Ascending aorta (tissue), 2 donors: ENCODE data around the gene XDH. TPM values are rescaled to one million over a fixed set of nuclear protein-coding genes. Genes with fewer than 3 reads are reported as not detected.
A peak's percentile ranks its signal among the peaks of the same experiment; 100 is the strongest.

Experiments used
- DNase-seq, 2 donors: peaks; one replicate each; pipeline ENCODE4 v3.0.0-alpha.2; 2019; ENCODE audit warnings: low spot score in 2 of 2
- H3K27ac ChIP-seq, 2 donors: fragments of 200-600 bp; sonication (generic); one replicate each; pipeline ENCODE4 v1.5.1; 2016 to 2017; ENCODE audit warnings: mild to moderate bottlenecking in 1 of 2
- H3K27me3 ChIP-seq: fragments of 200-600 bp; sonication (generic); one replicate; pipeline ENCODE4 v1.5.1; 2017
- H3K36me3 ChIP-seq, 2 donors: fragments of 200-600 bp; sonication (generic); one replicate each; pipeline ENCODE4 v1.5.1; 2016
- H3K4me1 ChIP-seq, 2 donors: fragments of 200-600 bp; sonication (generic); one replicate each; pipeline ENCODE4 v1.5.1; 2016 to 2017; ENCODE audit warnings: mild to moderate bottlenecking in 1 of 2
- H3K4me3 ChIP-seq, 2 donors: fragments of 200-600 bp; sonication (generic); one replicate each; pipeline ENCODE4 v1.5.1; 2016 to 2017; ENCODE audit warnings: mild to moderate bottlenecking in 1 of 2
- H3K9me3 ChIP-seq, 2 donors: fragments of 200-600 bp; sonication (generic); one replicate each; pipeline ENCODE4 v1.5.1; 2016
- CTCF ChIP-seq, 3 experiments: fragments of 200-600 bp in 2 of 3; fragments of 450-650 bp in 1 of 3; sonication (generic) in 2 of 3; IDR thresholded peaks; one replicate each; pipeline ENCODE4 v1.5.1; 2016 to 2019; ENCODE audit warnings: antibody characterized with exemption in 3 of 3, mild to moderate bottlenecking in 1 of 3, moderate library complexity in 1 of 3
- intact Hi-C: fragments of 100-400 bp; cut with DNase I; formaldehyde crosslinking; loops from one replicate; pipeline ENCODE4 v1.15.1; 2023
- total RNA-seq: library from RNA; depleted of rRNA; stranded (reverse); fragments of >200 nt; gene quantifications from one replicate; pipeline ENCODE4 v1.1.0, GENCODE V29; 2016

XDH gene
- total RNA-seq, result not detected

- DNase-seq, result no peak
- intact Hi-C loops, result no loop called here
- Histone ChIP-seq H3K27ac (no peak within 1 kb of the TSS), H3K9me3 (peaks cover 0 to 15% of the 10 kb centered on the region in 2 donors), H3K36me3 (no peaks in the 10 kb centered on the region), H3K4me1 (no peaks in the 10 kb centered on the region), H3K4me3 (no peak within 1 kb of the TSS), H3K27me3 (no peaks in the 10 kb centered on the region)
- no peak for TF ChIP-seq CTCF (IDR thresholded peaks at IDR 0.05)
Observed at GRCh38 chr2:31414601-31415241, at the start of gene XDH. Gene XDH, minus strand, starts transcription at chr2:31414742. Its CDS starts 76 bp downstream, at chr2:31414666.

- H3K4me3 ChIP-seq, result no peak overlapping the region
- peaks cover 0 to 20% of the 10 kb centered on the region in 2 donors for H3K9me3 ChIP-seq
- no peak for DNase-seq
- H3K36me3 ChIP-seq, result no peaks in the 10 kb centered on the region
- TF ChIP-seq CTCF (IDR thresholded peaks at IDR 0.05), result no peak
- H3K27me3 ChIP-seq, result no peaks in the 10 kb centered on the region
- intact Hi-C loops, result no loop called here
- no peak overlapping the region for H3K27ac ChIP-seq
- no peaks in the 10 kb centered on the region for H3K4me1 ChIP-seq
Observed at GRCh38 chr2:31457651-31458050, 43.1 kb upstream of the XDH start.

GRCh38 chr2:31446848-31447247 is 32.3 kb upstream of the XDH start:
- no peak for DNase-seq
- Histone ChIP-seq H3K9me3 (peaks cover 0 to 3% of the 10 kb centered on the region in 2 donors), H3K27me3 (no peaks in the 10 kb centered on the region), H3K27ac (no peak overlapping the region), H3K4me1 (no peaks in the 10 kb centered on the region), H3K4me3 (no peak overlapping the region), H3K36me3 (no peaks in the 10 kb centered on the region)
- intact Hi-C loops, result no loop called here
- no peak for TF ChIP-seq CTCF (IDR thresholded peaks at IDR 0.05)

GRCh38 chr2:31442376-31442775 is 27.8 kb upstream of the XDH start:
- no peak overlapping the region for H3K4me3 ChIP-seq
- H3K27me3 ChIP-seq, result no peaks in the 10 kb centered on the region
- H3K9me3 ChIP-seq, result no peaks in the 10 kb centered on the region
- intact Hi-C loops, result no loop called here
- no peak overlapping the region for H3K27ac ChIP-seq
- DNase-seq, result no peak
- H3K4me1 ChIP-seq, result no peaks in the 10 kb centered on the region
- TF ChIP-seq CTCF (IDR thresholded peaks at IDR 0.05), result no peak
- no peaks in the 10 kb centered on the region for H3K36me3 ChIP-seq

- no peak overlapping the region for H3K4me3 ChIP-seq
- no peaks in the 10 kb centered on the region for H3K9me3 ChIP-seq
- no peak for TF ChIP-seq CTCF (IDR thresholded peaks at IDR 0.05)
- H3K27me3 ChIP-seq, result no peaks in the 10 kb centered on the region
- H3K27ac ChIP-seq, result no peak overlapping the region
- DNase-seq, result no peak
- no peaks in the 10 kb centered on the region for H3K36me3 ChIP-seq
- H3K4me1 ChIP-seq, result no peaks in the 10 kb centered on the region
- intact Hi-C loops, result no loop called here
Observed at GRCh38 chr2:31440764-31441163, 26.2 kb upstream of the XDH start.

- no peaks in the 10 kb centered on the region for H3K36me3 ChIP-seq
- no peak overlapping the region for H3K4me3 ChIP-seq
- H3K27ac ChIP-seq, result no peak overlapping the region
- H3K4me1 ChIP-seq, result no peaks in the 10 kb centered on the region
- no peaks in the 10 kb centered on the region for H3K9me3 ChIP-seq
- DNase-seq, result no peak
- TF ChIP-seq CTCF (IDR thresholded peaks at IDR 0.05), result peak in 1 of 3 experiments; percentile 6
- intact Hi-C loops, result no loop called here
- no peaks in the 10 kb centered on the region for H3K27me3 ChIP-seq
Observed at GRCh38 chr2:31434911-31435310, 20.4 kb upstream of the XDH start.
